GM21360 (cell line): ENCODE measurements around the gene STAU1.
"Not testable (repeated sequence)": the region's sequence is repeated elsewhere in the genome, so short reads cannot be mapped to it uniquely, and the experiment has no call there.

Experiments used
- ATAC-seq: cut with Tn5 transposase; IDR thresholded peaks from one replicate; pipeline ENCODE4 v1.9.1; 2021; ENCODE audit warnings: mild to moderate bottlenecking, moderate library complexity; ENCODE audit not compliant: unreplicated experiment

STAU1 gene

DNA sequence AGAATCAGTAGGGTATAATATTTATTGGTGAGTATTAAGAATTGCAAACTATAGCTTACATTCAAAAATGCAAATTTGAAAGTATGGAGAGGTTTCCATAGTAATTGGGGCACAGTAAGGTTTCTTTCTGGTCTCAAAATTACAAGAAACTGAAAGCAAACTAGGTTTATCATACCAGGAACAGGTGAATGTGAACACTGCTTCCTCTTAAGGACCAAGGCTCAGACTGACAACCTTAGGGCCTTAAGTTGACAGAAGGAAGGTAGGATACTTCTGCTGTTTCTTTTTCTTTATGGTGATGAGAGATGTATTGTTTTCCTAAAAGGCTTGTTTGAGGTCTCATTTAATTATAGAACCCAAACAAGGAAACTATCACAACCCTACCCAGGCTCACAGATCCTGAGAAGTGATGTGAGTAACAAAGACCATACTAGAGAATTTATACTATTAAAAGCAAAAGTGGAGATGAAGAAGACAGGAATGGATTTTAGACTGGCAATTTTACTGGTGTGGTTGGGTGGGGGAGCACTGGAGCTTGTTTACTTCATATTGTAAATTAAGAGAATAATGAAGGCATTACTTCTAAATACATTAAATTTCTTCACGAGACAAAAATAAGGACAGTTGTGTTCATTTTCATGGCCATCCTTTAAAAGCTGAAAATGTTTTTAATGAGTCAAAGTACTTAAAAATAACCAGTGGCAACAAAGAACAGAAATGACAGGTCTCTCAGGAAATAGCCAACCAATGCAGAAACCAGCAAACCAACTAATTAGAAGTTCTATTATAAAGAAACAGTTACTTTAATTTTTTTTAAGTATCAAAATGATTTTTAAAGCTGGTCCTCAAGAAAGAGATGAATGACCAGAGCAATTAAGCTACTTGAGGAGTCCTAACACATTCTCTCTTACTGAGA is 21.3 kb downstream of the STAU1 start:
- ATAC-seq, result no peak

GRCh38 chr20:49165611-49166010 is 22.5 kb downstream of the STAU1 start:
- no peak for ATAC-seq

DNA sequence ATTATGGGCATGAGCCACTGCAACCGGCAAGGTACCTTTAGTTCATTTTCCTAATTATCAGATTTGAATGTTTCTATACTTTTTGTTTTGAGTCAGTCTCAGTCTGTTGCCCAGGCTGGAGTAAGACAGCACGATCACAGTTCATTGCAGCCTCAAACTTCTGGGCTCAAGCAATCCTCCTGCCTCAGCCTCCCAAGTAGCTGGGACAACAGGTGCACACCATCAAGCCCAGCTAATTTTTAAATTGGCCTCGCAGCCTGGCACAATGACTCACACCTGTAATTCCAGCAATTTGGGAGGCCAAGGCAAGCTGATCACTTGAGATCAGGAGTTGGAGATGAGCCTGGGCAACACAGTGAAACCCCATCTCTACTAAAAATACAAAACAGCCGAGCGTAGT is 24.4 kb downstream of the STAU1 start:
- ATAC-seq, result no peak

DNA sequence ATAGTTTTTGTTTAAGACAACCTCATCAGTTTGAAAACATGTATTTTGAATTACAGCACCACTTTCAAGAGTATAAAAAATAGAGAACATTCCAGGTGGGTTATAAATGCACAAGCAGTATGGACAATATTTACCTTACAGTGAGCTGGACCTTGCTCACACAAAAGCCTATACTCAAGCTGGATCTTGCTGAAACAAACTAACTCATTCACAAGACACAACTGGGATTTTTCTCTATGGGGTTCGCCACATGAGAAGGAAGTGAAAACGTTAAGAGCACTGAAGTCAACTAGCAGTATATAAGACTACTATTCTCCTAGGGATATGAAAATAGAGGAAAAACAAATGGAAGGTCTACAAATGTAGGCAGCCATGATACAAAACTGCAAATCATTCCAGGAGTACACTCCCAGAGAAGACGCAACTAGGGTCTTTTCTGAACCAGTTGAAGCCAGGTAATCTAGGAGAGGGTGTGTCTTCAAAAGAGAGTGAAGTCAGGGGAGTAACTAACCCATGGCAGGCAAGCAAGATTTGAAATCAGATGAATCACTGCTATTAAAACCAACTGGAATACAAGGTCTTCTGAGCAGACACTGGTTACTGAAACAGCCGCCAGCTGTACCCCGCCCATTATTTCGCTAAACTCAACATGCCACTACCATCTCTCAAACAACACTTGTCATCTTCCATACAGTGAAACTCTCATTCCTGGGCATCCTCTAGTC is 26.5 kb downstream of the STAU1 start:
- ATAC-seq, result no peak

DNA sequence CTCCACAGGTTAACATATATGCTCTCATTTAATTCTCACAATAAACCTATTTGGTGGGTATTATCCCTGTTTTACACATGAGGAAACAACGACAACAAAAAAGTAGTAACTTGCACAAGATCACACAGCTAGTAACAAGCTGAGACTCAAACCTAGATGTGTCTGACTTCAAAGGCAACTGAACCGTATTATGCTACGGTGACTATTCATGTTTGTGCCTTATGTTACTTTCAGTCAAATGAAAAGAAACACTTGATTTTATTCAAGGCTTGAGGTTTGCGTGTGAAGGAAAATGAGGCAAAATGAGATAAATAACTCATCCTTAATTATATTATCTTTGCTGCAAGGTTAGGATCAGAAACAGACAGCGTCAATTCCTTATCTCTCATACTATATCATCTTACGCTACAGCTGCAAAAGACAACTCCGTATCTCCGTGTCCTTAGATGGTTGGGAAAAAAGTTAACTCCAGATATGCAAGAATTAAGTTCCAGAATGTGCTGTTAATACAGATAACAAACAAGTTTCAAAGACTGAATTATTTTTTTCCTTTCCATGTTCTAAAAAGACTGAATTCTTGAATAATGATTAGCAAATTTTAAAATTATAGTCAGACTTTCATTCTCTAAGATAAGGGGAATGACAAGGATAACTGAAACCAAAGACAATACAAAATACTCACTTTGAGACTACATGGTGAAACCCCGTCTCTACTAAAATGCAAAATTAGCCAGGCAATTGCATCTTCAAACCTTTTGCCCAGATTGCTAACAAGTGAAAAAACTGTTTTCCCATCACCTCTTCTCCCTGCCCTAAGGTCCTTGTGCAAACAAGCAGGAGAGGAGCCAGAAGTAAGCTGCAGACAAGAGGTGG is 27.8 kb downstream of the STAU1 start:
- ATAC-seq, result no peak

- no peak for ATAC-seq
These were observed 31.0 kb downstream of the STAU1 start for GRCh38 chr20:49157146-49157545.

GRCh38 chr20:49156481-49156880 is 31.7 kb downstream of the STAU1 start:
- no peak for ATAC-seq

DNA sequence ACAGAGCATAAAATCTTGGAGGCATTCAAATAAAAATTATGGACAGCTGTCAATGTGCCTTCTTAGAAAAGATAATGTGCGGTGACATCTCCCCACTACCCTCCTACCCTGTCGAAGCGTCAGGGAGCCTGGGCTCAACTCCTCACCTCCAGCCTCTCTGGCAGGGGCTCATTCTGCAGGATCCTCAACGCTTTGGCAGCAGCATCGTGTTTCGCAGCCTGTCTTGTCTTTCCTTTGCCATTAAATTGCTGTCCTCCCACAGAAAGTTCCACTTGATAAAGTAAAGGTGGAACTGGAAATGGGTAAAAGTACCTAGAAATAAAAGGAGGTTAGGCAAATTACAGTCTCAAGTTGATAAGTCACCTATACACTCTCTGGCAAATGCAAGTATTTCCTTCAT is 36.7 kb downstream of the STAU1 start:
- ATAC-seq, result no peak

DNA sequence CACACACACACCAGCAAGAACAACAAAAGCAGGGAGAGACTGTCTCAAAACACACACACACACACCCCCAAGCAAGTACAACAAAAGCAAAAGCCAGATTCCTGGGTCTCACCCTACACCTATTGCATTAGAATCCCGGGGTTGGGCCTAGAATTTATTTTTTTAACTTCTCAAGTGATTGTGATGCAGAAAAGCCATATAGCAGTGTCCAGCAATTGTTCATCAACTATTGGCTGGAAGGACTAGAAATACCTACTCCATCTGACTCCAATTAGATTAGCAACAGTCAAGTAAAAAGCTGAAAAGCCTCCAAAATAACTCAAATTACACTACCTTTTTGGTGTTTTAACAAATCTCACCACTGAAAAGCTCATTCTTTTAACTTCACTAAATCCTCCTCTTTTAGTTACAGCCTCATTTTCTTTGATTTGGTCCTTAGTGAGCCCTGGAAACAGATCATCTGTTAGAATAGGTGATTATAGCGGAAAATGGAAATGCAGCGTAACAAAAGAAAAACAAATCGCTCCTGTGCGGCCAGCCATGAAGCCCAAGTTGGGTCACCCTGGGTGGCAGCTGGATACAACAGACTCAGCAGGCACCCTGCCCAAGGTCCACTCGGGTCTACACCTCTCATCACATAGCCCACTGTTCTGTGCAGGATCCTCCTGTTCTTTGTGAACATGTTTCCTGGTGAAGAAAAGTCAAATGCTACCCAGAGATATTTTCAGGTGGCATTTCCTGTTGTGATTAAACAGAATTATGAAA is 38.7 kb downstream of the STAU1 start:
- ATAC-seq, result no peak

GRCh38 chr20:49148601-49149000 is 39.5 kb downstream of the STAU1 start:
- ATAC-seq, result no peak

DNA sequence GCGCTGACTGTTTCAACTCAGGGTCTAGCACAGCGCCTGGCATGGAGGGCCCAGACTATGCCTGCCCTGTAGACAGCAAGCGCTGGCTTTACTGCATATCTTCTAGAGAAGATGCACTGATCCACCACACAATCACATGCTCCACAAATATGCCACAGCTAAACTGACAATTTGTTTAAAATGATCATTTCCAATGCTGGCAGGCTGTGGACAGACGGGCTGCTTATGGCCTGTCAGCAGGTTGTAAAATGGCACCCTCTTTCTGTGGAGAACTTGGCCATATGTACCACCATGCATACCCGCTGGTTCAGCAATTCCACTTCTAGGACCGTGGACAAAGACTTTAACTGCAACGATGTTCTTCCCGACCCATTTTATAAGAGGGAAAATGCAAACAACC is 40.8 kb downstream of the STAU1 start:
- ATAC-seq, result no peak

DNA sequence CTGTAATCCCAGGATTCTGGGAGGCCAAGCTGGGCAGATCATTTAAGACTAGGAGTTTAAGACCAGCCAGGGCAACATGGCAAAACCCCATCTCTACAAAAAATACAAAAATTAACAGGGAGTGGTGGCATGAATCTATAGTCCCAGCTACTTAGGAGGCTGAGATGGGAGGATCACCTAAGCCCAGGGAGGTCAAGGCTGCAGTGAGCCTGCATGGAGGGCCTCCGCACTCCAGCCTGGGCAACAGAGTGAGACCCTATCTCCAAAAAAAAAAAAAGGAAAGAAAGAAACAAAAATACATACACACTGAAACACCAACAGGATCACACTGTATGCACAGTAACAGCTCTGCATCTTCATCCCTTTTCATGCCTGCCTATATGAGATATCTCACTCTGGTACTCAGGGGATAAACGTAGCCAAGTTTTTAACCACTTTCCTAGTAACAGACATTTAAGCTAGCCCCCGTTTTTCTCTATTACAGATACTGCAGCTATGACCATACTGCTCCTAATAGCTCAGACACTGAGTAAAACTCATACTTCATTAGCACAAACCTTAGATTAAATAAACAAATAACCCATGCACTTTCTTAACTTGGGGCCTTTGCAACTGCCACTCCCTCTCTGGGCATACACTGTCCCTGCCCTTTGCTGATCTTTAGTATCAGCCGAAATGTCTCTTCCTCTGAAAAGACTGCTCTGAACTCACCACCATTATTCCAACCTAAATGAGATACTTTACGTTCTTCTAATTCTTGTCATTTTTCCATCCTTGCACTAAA is 41.5 kb downstream of the STAU1 start:
- no peak for ATAC-seq

GRCh38 chr20:49140834-49141233 is 47.3 kb downstream of the STAU1 start:
- ATAC-seq, result no peak

DNA sequence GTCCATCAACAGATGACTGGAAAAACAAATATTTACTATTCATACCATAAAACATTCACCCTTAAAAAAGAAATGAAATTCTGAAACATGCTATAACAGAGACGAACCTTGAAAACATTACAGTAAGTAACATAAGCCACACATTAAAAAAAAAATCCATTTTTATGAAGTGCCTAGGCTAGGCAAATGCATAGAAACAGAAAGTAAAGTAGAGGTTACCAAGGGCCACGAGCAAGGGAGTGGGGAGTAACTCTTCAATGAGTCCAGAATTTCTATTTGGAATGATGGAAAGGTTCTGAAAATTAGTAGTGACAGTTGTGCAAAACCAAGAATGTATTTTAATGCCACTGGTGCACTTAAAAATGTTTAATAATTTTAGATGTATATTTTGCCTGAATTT is 47.7 kb downstream of the STAU1 start:
- no peak for ATAC-seq

GRCh38 chr20:49138431-49138830 is 49.7 kb downstream of the STAU1 start:
- ATAC-seq, result no peak

DNA sequence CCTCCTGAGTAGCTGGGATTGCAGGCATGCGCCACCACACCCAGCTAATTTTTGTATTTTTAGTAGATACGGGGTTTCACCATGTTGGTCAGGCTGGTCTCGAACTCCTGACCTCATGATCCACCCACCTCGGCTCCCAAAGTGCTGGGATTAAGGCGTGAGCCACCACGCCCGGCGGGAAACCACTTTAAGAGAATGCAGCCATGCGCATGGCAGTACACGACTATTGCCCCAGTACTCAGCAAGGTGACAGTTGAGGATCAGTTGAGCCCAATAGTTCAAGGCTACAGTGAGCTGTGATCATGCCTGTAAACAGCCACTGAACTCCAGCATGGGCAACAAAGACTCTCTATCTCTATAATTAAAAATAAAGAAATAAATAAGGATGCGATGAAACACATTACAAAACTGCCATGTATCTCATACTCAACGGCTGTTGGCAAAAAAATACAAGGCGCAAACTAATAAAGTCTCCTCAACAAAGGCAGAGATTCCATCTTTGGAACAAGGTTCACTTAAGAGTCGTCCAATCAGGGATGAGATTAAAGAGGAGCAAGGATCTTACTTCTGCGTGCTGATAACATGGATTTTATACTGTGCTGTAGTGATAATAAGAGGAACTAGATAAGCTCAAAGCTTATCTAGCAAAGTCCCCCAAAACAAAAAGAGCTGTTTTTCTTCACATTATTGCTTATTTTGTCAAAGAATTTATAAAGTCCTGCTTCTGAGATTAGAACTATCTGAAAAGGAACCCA is 51.1 kb downstream of the STAU1 start:
- no peak for ATAC-seq

DNA sequence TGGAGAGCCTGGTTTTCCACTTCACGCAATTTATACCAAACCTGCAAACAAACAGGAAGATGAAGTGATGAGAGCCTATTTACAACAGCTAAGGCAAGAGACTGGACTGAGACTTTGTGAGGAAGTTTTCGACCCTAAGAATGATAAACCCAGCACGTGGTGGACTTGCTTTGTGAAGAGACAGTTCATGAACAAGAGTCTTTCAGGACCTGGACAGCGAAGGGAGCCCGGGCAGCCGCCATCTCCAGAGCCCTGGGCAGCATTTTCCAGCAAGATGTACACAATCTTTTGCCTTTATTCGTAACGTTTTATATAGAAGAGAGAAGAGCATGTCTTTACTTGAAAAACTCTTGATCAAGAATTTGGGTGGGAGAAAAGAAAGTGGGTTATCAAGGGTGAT is 53.3 kb downstream of the STAU1 start:
- not testable (repeated sequence) for ATAC-seq

- no peak for ATAC-seq
These were observed 54.6 kb downstream of the STAU1 start for GRCh38 chr20:49133571-49133970.

- ATAC-seq, result no peak
These were observed 55.1 kb downstream of the STAU1 start for GRCh38 chr20:49132995-49133478.
